ENCODE measurements around the gene TP53I13.

The TP53I13 gene

DNA sequence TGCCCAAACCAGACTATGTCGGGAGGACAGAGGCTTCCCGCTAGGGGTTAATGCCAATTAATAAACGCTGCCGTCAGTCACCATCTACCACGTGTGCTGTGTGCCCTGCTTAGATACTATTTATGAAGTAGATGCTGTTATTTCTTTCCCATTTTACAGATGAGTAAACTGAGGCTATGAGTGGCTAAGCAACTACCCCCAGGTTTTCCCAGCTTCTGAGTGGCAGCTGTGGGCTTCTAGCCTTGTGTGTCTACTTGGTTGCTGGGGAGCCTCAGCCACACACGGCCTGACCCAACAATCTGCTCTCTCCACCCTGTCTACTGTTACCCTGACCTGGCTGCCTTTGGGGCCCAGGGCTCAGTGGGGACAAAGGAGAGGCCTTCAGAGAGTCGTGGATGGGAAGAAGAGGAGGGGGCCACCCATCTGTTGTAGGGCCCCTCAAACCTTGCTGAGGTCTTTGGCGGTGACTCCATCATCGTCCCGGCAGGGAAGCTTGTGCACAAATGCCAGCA is 13.8 kb downstream of the TP53I13 start:
- no peak for DNase-seq

GRCh38 chr17:29582772-29583171 is 14.3 kb downstream of the TP53I13 start:
- no peak for DNase-seq

GRCh38 chr17:29583324-29584248 is 15.1 kb downstream of the TP53I13 start:
- no peak for DNase-seq

DNA sequence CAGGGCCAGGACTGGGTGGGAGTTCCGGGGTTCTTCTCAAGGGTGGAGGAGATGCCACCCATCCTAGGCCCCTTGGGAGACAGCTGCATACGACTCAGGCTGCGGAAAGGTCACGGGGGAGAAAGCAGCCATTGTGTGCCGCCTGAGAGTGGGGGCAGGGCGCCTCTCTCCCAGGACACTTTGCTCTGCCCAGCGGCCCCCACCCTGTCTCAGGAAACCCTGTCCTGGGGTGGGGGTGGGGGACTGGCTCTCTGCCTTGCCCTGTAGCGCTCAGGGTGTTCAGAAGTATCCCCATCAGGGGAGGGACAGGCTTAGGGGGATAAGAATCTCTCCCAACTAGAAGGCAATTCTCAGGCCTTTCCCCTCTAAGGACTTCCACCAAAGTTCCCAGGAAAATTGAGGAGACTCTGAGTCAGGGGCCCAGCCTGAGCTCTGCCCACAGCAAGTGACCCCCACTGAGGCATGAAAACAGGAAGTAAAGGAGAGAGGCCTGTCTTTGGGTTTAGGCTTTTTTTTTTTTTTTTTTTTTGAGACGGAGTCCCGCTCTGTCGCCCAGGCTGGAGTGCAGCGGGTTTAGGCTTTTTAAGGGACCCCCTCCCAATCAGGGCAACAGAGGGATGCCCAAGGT is 16.1 kb downstream of the TP53I13 start:
- no peak for DNase-seq

- DNase-seq: no peak
Measured at GRCh38 chr17:29585080-29585751, 16.7 kb downstream of the TP53I13 start.

- no peak for DNase-seq
Measured at GRCh38 chr17:29586676-29587469, 18.4 kb downstream of the TP53I13 start.

GRCh38 chr17:29587591-29587990 is 19.1 kb downstream of the TP53I13 start:
- no peak for DNase-seq

DNA sequence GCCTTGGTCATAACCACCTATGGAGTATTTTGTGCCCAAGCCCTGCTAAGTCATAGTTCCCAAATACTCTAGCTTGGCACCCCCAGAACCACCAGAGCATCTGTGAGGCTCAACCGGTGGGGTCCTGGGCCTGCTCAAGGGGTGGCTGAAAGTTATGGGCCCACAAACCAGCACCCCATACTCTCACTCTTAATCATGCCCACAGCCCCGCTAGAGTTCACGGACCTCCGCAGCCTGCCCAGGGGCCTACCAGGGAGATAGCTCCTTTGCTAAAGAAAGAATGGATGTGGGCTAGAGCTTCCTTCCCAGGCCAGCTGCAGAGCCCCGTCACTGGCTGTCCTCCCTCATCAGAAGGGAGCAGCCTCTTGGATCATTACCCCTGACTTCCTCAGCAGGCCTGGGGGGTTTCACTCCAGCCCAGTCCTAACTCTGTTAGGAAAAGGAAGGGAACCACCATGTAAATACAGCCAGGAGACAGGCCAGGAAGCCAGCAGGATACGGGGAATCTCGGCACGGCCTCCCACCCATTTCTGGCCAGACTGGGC is 19.6 kb downstream of the TP53I13 start:
- DNase-seq: no peak

DNA sequence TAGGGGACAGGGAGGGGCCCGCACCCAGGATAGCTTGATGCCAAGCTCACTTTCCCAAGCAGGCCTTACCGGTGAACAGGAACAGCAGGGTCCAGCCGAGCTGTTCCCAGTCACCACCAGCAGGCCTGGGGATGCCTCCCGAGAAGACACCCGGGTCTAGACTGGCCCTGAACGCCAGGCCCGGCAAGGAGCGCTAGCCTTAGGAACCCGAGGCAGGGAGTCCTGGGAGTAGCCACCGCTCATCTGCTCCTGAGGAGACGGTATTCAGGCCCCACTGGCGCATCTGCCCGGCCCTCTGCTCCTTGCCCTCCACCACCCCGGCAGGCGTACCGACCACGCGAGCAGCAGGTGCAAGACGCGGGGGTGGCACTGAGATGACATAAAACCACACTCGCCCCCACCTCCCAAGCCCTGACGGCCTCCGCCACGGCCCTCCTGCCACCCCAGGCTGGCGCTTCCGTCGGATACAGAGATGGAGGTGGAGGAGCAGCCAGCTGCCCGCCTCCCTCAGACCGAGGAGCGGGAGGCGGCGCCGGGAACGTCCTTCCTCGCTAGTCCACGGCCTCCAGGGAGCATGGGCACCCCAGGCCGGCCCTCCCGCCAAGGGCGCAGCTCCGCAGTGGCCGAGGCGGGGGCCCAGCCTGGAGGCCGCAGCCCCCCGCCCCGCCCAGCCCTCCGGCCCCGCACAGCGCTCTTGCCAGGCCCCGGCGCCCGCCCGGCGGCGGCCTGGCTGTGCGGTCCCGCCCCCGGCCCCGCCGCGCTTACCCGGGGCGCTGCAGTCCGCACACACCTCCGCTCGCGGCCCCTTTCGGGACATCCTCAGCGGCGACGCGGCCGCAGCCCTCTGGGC is 20.3 kb downstream of the TP53I13 start:
- DNase-seq: no peak

DNA sequence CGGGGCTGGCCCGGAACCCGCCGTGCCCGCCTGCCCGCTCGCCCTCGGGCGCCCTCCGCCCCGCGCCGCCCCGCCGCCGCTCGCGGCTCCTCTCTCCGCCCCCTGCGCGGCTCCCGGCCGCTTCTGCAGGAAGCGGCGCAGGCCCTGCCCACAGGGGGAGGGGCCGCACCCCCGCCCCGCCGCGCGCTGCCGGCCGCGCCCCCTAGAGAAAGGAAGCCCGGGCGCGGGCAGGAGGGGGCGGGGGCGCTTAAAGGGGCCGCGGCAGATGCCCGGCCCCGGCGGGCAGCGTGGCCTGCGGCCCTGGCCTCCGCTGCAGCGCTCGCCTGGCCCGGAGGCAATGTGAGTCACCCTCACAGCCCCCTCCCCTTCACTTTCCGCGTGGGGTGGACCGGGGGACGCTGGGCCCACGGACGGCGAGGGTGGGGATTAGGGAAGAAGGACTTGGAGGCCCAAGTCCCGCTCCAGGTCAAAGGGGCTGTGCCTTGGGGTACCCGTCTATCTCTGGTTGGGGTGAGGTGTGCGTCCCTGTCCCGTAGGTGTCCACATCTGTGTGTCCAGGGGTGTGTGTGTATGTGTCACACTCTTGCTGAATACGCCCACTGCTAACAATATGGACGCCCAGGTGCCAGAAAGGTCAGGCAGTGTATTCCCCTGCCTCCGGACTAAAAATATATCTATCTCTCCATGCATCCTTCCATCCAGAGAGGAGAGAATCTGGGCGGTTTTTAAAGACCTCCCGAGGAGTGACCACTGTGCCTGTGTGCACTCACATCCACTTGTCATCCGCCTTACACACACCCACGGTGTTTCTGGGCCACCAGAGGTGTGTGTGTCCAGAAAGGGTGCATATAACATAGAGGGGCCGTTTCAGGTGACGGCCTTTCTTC is 21.3 kb downstream of the TP53I13 start, which contains the start of gene GIT1:
GIT1 (minus strand) TSS at position 125 of the 887 bp plus-strand sequence. CDS start 270 bp downstream, outside the sequence.
- peak; percentile 82 for DNase-seq

DNA sequence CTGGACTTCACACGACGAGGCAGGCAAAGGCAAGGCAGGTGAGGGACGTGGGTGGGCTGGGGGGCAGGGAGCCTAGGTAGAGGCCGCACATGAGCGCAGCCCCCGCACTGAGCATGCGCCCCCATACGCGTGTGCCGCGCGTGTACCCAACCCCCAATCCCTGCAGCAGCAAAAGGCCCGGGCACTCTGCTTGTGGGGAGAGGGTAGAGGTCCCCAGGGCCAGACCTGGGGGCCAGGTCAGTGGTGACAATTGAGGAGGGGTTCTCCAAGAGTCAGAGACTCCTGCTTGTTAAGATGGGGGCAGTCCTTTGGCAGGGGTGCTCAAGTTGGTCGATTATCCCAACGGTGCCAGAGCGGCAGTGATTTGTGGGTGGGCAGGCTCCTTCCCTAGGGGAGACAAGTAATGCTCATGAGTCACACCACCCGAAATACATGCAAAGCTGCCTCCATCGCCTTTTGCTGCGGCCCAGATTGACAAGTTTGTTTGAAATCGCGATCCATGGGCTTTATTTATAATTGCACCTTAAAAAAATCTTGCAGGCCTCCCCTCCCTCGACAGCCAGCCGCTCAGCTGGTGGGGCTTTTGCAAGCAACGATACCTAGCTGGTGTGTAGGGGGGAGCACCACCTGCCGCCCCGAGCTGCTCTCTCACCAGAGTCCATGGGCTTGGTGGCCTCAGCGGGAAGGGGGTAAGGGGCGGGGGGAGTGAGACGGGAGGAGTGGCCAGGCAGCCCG is 22.1 kb downstream of the TP53I13 start:
- no peak for DNase-seq

DNA sequence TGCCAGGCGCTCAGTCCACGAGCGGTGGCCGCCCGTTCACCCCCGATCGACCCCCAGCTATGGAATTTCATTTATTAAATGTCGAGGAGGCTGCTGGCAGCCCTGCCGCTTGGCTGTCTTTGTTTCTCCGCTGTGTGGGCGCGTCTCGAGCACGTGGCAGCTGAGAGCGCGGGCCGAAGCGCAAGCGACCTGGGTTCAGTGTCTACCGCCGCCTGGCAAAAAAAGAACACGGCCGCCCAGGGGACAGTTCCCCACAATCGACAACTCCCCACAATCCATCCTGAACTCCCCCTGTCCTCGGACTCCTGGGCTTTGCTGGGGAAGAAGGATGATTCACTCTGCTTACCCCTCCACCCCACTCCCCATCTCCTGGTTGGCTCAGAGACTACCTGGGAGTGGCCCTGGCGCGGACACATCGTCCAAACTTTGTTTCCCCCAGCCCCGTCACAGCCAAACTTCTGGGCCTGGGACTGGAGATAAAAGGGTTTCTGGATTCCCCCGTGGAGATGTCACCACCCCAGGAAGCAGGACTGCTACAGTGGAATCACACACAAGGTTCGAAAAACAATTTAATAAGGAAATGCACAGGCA is 22.7 kb downstream of the TP53I13 start:
- peak; percentile 52 for DNase-seq

DNA sequence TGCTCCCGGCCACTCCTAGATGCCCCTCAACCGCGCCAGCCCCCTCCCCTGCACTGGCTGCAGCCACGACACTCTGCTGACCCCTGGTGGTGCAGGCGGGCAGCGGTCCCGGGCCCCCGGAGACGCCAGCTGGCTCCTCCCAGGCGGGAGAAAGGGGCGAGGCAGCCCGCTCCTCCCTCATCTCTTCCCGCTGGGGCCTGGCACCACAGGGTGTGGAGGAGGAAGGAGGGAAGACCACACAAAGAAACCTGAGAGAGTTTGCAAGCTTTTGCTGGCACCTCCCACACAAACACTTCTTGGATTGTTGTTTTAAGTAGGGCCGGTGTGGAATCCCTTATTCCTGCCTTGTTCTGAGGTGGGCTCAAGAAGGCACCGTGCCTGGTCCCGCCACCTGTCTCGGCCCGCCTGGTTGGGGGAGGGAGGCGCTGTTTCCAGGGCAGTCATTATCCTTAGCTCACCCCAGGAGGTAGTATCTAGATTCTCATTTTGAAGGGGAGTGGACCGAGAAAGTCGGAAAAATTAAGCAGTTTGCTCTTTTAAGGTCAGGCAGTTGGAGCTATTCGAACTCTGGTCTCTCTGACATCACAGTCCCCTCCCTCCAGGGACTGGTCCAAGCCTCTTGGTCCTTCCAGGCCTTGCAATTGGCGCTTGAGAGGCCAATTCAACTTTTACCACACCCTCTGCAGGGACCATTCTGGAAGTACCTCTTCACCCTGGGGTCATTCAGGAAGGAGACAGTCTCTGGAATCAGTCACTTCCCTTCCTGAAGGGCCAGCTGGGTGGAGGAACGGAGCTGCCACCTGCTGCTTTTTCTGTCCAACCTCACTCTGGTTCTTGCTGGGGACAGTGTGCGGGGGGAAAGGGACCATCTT is 23.5 kb downstream of the TP53I13 start:
- DNase-seq: peak; percentile 84

GRCh38 chr17:29592850-29593551 is 24.5 kb downstream of the TP53I13 start, which contains the start of gene ANKRD13B:
TSS of gene ANKRD13B (plus strand) at chr17:29593132. CDS start at chr17:29593622, 490 bp downstream.
- peak; percentile 9 for DNase-seq

GRCh38 chr17:29593591-29594518 is 25.4 kb downstream of the TP53I13 start:
- peak; percentile 19 for DNase-seq

DNA sequence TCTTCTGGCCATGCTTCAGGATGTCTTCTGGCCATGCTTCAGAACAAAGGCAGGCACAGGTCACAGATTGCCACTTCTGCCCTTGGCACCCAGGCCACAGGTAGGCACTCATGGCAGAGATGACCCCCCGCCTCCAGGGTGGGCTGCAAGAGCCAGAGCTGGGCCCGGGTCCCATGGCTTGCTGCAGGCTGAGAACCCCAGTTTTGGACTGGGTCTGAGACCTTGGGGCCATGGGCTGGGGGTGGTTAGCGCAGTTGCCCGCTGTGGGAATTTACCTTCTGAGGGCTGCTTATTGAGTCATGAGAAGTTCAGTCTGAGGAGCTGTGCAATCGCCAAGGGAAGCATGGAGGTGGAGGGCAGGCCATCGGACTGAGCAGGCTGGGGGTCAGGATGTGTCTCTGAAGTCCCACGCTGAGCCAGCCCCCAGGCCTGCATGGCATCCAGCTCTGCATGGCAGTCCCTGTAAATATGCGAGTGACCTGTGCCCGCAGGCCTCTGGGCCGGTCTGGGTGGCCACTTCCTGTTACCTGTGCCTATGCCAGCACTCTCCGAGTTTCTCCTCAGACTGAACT is 26.1 kb downstream of the TP53I13 start:
- no peak for DNase-seq

Measured in GDM1 (cell line).